Uterus (tissue), 2 donors: ENCODE data around the gene BICD1.

Experiments used
- CTCF ChIP-seq, 4 experiments: fragments of 200-600 bp in 2 of 4; fragments of 450-650 bp in 2 of 4; sonication (generic) in 2 of 4; IDR thresholded peaks; one replicate each; pipeline ENCODE4 v1.5.1; 2016 to 2019; ENCODE audit warnings: antibody characterized with exemption in 4 of 4, mild to moderate bottlenecking in 2 of 4, moderate library complexity in 1 of 4
- POLR2A ChIP-seq, 2 donors: fragments of 450-650 bp; IDR thresholded peaks; one replicate each; pipeline ENCODE4 v1.6.1; 2016; ENCODE audit warnings: antibody characterized with exemption in 2 of 2, mild to moderate bottlenecking in 1 of 2, moderate library complexity in 1 of 2

- TF ChIP-seq CTCF (IDR thresholded peaks at IDR 0.05) (no peak), POLR2A (IDR thresholded peaks at IDR 0.05) (no peak)
Observed at GRCh38 chr12:32397696-32398095, 291.0 kb downstream of the BICD1 start.
